Neural progenitor cell (in vitro differentiated cells): ENCODE measurements around the gene FBXL17. TPM values are rescaled to one million over a fixed set of nuclear protein-coding genes. Genes with fewer than 3 reads are reported as not detected.

ENCODE experiments used
- DNase-seq: peaks from one replicate; pipeline ENCODE4 v3.0.0-alpha.2; 2016; ENCODE audit warnings: low spot score
- H2AFZ ChIP-seq: fragments of 200-600 bp; sonication (generic); replicated peaks from 2 replicates; pipeline ENCODE4 v1.6.1; 2016; ENCODE audit warnings: antibody characterized with exemption
- H3F3A ChIP-seq: fragments of 200-600 bp; sonication (generic); 2 replicates; pipeline ENCODE4 v1.6.1; 2016; ENCODE audit warnings: antibody characterized with exemption, low read depth
- H3K27ac ChIP-seq: fragments of 200-600 bp; sonication (generic); 2 replicates; pipeline ENCODE4 v1.5.1; 2016; ENCODE audit warnings: mild to moderate bottlenecking
- H3K27me3 ChIP-seq: fragments of 200-600 bp; sonication (generic); 2 replicates; pipeline ENCODE4 v1.6.1; 2016; ENCODE audit warnings: mild to moderate bottlenecking, moderate library complexity
- H3K36me3 ChIP-seq: fragments of 200-600 bp; sonication (generic); 2 replicates; pipeline ENCODE4 v1.5.1; 2016
- H3K4me1 ChIP-seq: fragments of 200-600 bp; sonication (generic); 2 replicates; pipeline ENCODE4 v1.6.1; 2016; ENCODE audit warnings: mixed run types
- H3K4me2 ChIP-seq: fragments of 200-600 bp; sonication (generic); 2 replicates; pipeline ENCODE4 v1.6.1; 2016
- H3K4me3 ChIP-seq: fragments of 200-600 bp; sonication (generic); 2 replicates; pipeline ENCODE4 v1.5.1; 2016
- H3K79me2 ChIP-seq: fragments of 200-600 bp; sonication (generic); 2 replicates; pipeline ENCODE4 v1.6.1; 2016; ENCODE audit warnings: low read depth
- H3K9ac ChIP-seq: fragments of 200-600 bp; sonication (generic); 2 replicates; pipeline ENCODE4 v1.6.1; 2016
- H3K9me3 ChIP-seq: fragments of 200-600 bp; sonication (generic); 2 replicates; pipeline ENCODE4 v1.5.1; 2016; ENCODE audit warnings: low read depth
- H4K20me1 ChIP-seq: fragments of 200-600 bp; sonication (generic); 2 replicates; pipeline ENCODE4 v1.6.1; 2016; ENCODE audit warnings: low read depth
- H3K27ac Mint-ChIP-seq: 3 replicates; pipeline ENCODE4 v1.8.0; 2021; ENCODE audit warnings: mixed read lengths
- H3K27me3 Mint-ChIP-seq: 2 replicates; pipeline ENCODE4 v1.8.0; 2022; ENCODE audit warnings: low read depth, mild to moderate bottlenecking, inconsistent platforms, moderate library complexity, mixed read lengths; ENCODE audit not compliant: insufficient read depth
- H3K36me3 Mint-ChIP-seq: 3 replicates; pipeline ENCODE4 v1.8.0; 2021; ENCODE audit warnings: mixed read lengths
- H3K4me1 Mint-ChIP-seq: 3 replicates; pipeline ENCODE4 v1.8.0; 2021; ENCODE audit warnings: mixed read lengths
- H3K4me3 Mint-ChIP-seq: 3 replicates; pipeline ENCODE4 v1.8.0; 2021; ENCODE audit warnings: mild to moderate bottlenecking, moderate library complexity, mixed read lengths
- H3K9me3 Mint-ChIP-seq: 3 replicates; pipeline ENCODE4 v1.8.0; 2020; ENCODE audit warnings: mixed read lengths
- EZH2 ChIP-seq: fragments of 200-600 bp; sonication (generic); IDR thresholded peaks from 2 replicates; pipeline ENCODE4 v1.6.1; 2017; ENCODE audit warnings: antibody characterized with exemption, mild to moderate bottlenecking, moderate library complexity
- EZH2phosphoT487 ChIP-seq: fragments of 200-600 bp; sonication (generic); IDR thresholded peaks from 2 replicates; pipeline ENCODE4 v1.6.1; 2017; ENCODE audit warnings: antibody characterized with exemption
- total RNA-seq: library from RNA; depleted of rRNA; stranded (reverse); fragments of >200 nt; gene quantifications from 2 replicates; pipeline ENCODE4 v1.2.3, GENCODE V29; 2015; ENCODE audit warnings: low replicate concordance
- TF ChIP-seq, protein P1 (sequence below): fragments of 200-600 bp; sonication (generic); IDR thresholded peaks from 2 replicates; pipeline ENCODE4 v1.5.1; 2017; ENCODE audit warnings: antibody characterized with exemption, mild to moderate bottlenecking

Gene FBXL17
- total RNA-seq, 1 donor from 2014 or later = 7.6 TPM

DNA sequence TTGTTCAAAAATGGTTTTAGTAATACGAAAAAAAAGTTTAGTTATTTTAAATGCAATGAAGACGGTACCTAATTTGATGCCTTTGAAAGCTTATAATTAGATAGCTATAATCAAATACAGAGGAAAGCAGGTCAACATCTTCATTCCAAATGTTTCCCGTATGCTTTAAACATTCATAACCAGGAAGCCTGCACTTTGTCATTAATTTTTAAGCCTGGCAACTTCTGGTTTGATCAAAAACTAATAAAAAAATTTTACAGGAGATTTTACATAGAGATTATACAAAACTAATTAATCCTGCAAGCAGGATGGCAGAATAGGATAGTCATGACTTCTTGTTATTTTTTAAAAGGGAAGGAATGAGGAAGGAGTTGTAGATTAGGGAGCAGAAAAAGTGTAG is 353.0 kb downstream of the FBXL17 start:
- no peaks in the 10 kb centered on the region for H3K79me2 ChIP-seq
- H3K36me3 Mint-ChIP-seq = peaks cover 2% of the 10 kb centered on the region
- TF ChIP-seq EZH2phosphoT487 = no peak
- no peak for TF ChIP-seq EZH2
- TF ChIP-seq, protein P1, sequence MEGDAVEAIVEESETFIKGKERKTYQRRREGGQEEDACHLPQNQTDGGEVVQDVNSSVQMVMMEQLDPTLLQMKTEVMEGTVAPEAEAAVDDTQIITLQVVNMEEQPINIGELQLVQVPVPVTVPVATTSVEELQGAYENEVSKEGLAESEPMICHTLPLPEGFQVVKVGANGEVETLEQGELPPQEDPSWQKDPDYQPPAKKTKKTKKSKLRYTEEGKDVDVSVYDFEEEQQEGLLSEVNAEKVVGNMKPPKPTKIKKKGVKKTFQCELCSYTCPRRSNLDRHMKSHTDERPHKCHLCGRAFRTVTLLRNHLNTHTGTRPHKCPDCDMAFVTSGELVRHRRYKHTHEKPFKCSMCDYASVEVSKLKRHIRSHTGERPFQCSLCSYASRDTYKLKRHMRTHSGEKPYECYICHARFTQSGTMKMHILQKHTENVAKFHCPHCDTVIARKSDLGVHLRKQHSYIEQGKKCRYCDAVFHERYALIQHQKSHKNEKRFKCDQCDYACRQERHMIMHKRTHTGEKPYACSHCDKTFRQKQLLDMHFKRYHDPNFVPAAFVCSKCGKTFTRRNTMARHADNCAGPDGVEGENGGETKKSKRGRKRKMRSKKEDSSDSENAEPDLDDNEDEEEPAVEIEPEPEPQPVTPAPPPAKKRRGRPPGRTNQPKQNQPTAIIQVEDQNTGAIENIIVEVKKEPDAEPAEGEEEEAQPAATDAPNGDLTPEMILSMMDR = no peak

DNA sequence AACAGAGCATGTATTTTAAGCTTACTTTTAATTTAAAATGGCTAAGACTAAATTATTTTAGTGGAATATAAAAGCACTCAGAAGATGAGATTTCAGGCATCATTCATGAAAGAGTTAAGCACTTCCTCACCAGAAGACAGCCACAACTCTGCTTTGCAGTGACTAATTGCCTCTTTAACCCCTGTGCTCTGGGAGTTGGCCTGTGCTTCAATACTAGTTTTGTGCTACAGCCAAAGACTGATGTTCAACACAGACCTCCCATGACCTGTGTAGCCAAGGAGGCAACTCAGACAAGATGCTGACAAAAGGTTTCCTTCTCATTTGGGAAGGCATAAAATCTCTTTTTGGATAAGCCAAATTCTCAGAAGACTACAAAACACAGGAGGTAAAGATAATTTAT is 353.5 kb downstream of the FBXL17 start:
- Histone ChIP-seq H3K27ac (peak overlapping the region; percentile 29), H3K4me1 (peaks cover 59% of the 10 kb centered on the region), H3F3A (peaks cover 23% of the 10 kb centered on the region), H3K79me2 (no peaks in the 10 kb centered on the region), H3K9me3 (no peaks in the 10 kb centered on the region), H3K27me3 (no peaks in the 10 kb centered on the region), H3K4me3 (no peak overlapping the region), H3K9ac (no peak overlapping the region), H4K20me1 (no peaks in the 10 kb centered on the region), H2AFZ (no peak overlapping the region), H3K4me2 (peak overlapping the region; percentile 51), H3K36me3 (peaks cover 9% of the 10 kb centered on the region)
- no peaks in the 10 kb centered on the region for H3K9me3 Mint-ChIP-seq
- TF ChIP-seq, protein P1 = no peak
- TF ChIP-seq EZH2 (no peak), EZH2phosphoT487 (no peak)
- H3K27me3 Mint-ChIP-seq = peaks cover 4% of the 10 kb centered on the region
- peaks cover 18% of the 10 kb centered on the region for H3K4me1 Mint-ChIP-seq
- no peak overlapping the region for H3K27ac Mint-ChIP-seq
- DNase-seq = peak; percentile 60
- no peak overlapping the region for H3K4me3 Mint-ChIP-seq
- H3K36me3 Mint-ChIP-seq = peaks cover 2% of the 10 kb centered on the region

More for the DNA sequence above, 353.0 kb downstream of the FBXL17 start:
- Histone ChIP-seq H3K4me2 (peak overlapping the region; percentile 51), H4K20me1 (no peaks in the 10 kb centered on the region), H3F3A (peaks cover 23% of the 10 kb centered on the region), H3K9me3 (no peaks in the 10 kb centered on the region), H3K9ac (no peak overlapping the region), H3K27me3 (no peaks in the 10 kb centered on the region), H3K4me3 (no peak overlapping the region), H3K27ac (peak overlapping the region; percentile 29), H3K4me1 (peaks cover 59% of the 10 kb centered on the region), H2AFZ (no peak overlapping the region), H3K36me3 (peaks cover 9% of the 10 kb centered on the region)
- Mint-ChIP-seq H3K27ac (no peak overlapping the region), H3K27me3 (peaks cover 4% of the 10 kb centered on the region), H3K4me1 (peaks cover 18% of the 10 kb centered on the region), H3K4me3 (no peak overlapping the region), H3K9me3 (no peaks in the 10 kb centered on the region)
- DNase-seq = no peak

DNA sequence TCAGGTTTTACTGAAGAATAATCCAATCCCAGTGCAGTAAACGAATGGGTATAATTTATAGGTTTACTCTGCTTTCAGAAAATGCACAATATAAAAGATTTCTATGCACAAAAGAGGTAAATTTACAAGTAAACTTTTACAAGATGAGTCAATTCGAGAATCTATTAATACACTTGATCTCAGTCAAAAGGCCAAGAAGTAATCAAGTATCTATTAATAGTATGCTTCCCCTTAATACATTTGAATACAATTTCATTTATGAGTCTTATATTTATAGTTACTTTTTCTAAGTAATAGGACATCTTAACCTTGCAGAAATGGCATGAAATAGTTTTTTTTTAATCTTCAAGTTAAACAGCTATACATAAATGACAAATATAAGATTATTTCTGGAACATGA is 355.9 kb downstream of the FBXL17 start:
- Mint-ChIP-seq H3K27ac (no peak overlapping the region), H3K4me1 (peaks cover 18% of the 10 kb centered on the region), H3K27me3 (peaks cover 4% of the 10 kb centered on the region), H3K4me3 (no peak overlapping the region), H3K9me3 (no peaks in the 10 kb centered on the region), H3K36me3 (no peaks in the 10 kb centered on the region)
- no peaks in the 10 kb centered on the region for H3K27me3 ChIP-seq
- no peak for DNase-seq
- H3K36me3 ChIP-seq = no peaks in the 10 kb centered on the region
- TF ChIP-seq, protein P1 = no peak
- TF ChIP-seq EZH2 = no peak
- no peak for TF ChIP-seq EZH2phosphoT487
- H3K9me3 ChIP-seq = no peaks in the 10 kb centered on the region
- H3K9ac ChIP-seq = no peak overlapping the region
- H3K4me2 ChIP-seq = no peak overlapping the region
- H3F3A ChIP-seq = peaks cover 23% of the 10 kb centered on the region
- H3K4me3 ChIP-seq = no peak overlapping the region
- no peaks in the 10 kb centered on the region for H4K20me1 ChIP-seq
- H3K79me2 ChIP-seq = no peaks in the 10 kb centered on the region
- no peak overlapping the region for H3K27ac ChIP-seq
- H2AFZ ChIP-seq = no peak overlapping the region
- H3K4me1 ChIP-seq = peaks cover 59% of the 10 kb centered on the region

DNA sequence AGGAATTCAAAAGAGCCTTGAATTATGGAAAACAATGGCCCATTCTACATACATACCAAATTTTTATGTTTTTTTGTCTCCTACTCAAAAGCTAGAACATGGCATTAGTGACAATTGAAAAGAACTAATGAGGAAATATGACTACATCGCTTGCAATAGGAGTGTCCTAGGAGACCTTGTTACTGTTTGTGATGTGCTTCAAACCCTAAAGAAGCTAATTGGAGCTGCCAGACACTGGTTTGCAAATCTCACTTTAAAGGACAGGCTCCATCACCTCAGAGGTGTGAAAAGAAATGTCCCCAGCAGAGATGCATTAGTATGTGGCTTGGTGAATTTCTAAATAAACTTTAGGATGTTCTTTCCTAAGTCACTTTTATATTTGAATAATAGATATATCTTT is 356.9 kb downstream of the FBXL17 start:
- Histone ChIP-seq H3K4me3 (no peak overlapping the region), H3K27me3 (no peaks in the 10 kb centered on the region), H3K36me3 (no peaks in the 10 kb centered on the region), H3K27ac (peak overlapping the region; percentile 6), H3K4me2 (peak overlapping the region; percentile 10), H3K9ac (no peak overlapping the region), H2AFZ (no peak overlapping the region), H3K9me3 (no peaks in the 10 kb centered on the region), H4K20me1 (no peaks in the 10 kb centered on the region), H3F3A (peaks cover 23% of the 10 kb centered on the region), H3K79me2 (no peaks in the 10 kb centered on the region), H3K4me1 (peaks cover 53% of the 10 kb centered on the region)
- no peaks in the 10 kb centered on the region for H3K36me3 Mint-ChIP-seq
- no peak overlapping the region for H3K27ac Mint-ChIP-seq
- peaks cover 2% of the 10 kb centered on the region for H3K27me3 Mint-ChIP-seq
- no peak overlapping the region for H3K4me3 Mint-ChIP-seq
- no peaks in the 10 kb centered on the region for H3K9me3 Mint-ChIP-seq
- peaks cover 18% of the 10 kb centered on the region for H3K4me1 Mint-ChIP-seq
- TF ChIP-seq, protein P1 = no peak
- TF ChIP-seq EZH2phosphoT487 (no peak), EZH2 (no peak)
- no peak for DNase-seq
